ENCODE results near the gene GDI2.

- TF ChIP-seq EP300 (IDR thresholded peaks at IDR 0.05) = no peak
- TF ChIP-seq CTCF (IDR thresholded peaks at IDR 0.05) = no peak
These were observed 47.6 kb downstream of the GDI2 start for GRCh38 chr10:5765617-5766016.
